Measurements from ENCODE around the gene WDR36.

DNA sequence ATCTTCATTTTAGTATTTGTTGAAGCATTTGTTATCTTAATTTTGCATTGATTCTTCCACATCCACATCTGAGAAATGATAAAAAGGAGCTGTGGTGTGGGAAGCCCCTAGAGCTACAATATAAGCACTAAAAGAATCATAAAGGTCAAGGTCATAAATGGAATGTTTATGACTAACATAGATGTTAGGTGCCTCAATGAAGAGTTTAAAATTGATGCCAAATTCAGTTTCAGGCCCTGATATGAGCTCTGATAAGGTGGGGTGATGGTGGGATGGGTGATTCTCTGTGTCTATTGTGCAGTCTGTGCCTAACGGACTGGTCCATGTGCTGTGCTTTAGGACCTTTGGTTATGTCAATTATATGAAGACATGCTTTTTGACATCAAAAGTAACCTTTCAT lies 70.9 kb downstream of the WDR36 start:
- TF ChIP-seq, protein P1, sequence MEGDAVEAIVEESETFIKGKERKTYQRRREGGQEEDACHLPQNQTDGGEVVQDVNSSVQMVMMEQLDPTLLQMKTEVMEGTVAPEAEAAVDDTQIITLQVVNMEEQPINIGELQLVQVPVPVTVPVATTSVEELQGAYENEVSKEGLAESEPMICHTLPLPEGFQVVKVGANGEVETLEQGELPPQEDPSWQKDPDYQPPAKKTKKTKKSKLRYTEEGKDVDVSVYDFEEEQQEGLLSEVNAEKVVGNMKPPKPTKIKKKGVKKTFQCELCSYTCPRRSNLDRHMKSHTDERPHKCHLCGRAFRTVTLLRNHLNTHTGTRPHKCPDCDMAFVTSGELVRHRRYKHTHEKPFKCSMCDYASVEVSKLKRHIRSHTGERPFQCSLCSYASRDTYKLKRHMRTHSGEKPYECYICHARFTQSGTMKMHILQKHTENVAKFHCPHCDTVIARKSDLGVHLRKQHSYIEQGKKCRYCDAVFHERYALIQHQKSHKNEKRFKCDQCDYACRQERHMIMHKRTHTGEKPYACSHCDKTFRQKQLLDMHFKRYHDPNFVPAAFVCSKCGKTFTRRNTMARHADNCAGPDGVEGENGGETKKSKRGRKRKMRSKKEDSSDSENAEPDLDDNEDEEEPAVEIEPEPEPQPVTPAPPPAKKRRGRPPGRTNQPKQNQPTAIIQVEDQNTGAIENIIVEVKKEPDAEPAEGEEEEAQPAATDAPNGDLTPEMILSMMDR (IDR thresholded peaks at IDR 0.05), result no peak
- no peak for TF ChIP-seq POLR2A (IDR thresholded peaks at IDR 0.05)

Data from vagina (tissue), 2 donors.